ENCODE results near the gene CFDP1. TPM values are rescaled to one million over a fixed set of nuclear protein-coding genes. Genes with fewer than 3 reads are reported as not detected.

Gene CFDP1
- total and polyA plus RNA-seq, 8 donors, result 25.8 to 126 (median 60.7) TPM; not detected in 1

DNA sequence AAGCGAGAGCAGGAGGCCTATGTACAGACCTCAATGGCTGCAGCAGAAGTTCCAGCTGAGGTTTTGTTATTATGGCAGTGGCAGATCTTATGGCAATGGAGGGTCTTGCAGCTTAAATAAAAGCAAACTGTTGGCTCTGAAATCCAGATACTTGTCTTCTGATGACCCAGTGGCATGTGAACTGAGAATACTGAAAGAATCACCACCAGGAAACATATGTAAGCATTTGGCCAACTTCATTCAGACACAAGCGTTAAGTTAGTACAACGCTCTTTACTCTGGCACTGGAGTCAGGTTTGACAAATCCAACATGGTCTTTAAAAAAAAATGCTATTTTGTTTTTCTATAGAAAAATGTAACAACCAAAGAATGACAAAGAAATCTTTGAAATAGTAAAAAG lies 70.5 kb downstream of the CFDP1 start:
- H3K36me3 ChIP-seq, result peaks cover 0 to 9% (median 3%) of the 10 kb centered on the region in 4 donors
- no peaks in the 10 kb centered on the region for H3K9me3 ChIP-seq
- 83 to 85% (median 84%) methylated on average over 3 of the region's 3 CpGs for WGBS, 5 donors
- no peak for DNase-seq
- H3K4me3 ChIP-seq, result no peak overlapping the region
- TF ChIP-seq POLR2A (IDR thresholded peaks at IDR 0.05) (no peak), EP300 (IDR thresholded peaks at IDR 0.05) (no peak), POLR2AphosphoS5 (IDR thresholded peaks at IDR 0.05) (no peak)
- TF ChIP-seq, protein P1, sequence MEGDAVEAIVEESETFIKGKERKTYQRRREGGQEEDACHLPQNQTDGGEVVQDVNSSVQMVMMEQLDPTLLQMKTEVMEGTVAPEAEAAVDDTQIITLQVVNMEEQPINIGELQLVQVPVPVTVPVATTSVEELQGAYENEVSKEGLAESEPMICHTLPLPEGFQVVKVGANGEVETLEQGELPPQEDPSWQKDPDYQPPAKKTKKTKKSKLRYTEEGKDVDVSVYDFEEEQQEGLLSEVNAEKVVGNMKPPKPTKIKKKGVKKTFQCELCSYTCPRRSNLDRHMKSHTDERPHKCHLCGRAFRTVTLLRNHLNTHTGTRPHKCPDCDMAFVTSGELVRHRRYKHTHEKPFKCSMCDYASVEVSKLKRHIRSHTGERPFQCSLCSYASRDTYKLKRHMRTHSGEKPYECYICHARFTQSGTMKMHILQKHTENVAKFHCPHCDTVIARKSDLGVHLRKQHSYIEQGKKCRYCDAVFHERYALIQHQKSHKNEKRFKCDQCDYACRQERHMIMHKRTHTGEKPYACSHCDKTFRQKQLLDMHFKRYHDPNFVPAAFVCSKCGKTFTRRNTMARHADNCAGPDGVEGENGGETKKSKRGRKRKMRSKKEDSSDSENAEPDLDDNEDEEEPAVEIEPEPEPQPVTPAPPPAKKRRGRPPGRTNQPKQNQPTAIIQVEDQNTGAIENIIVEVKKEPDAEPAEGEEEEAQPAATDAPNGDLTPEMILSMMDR (IDR thresholded peaks at IDR 0.05), result no peak
- H3K27ac ChIP-seq, result no peak overlapping the region
- intact Hi-C loops (cut with DNase I; ENCODE audit: low total_unique reads), result no loop called here
- no peaks in the 10 kb centered on the region for H3K27me3 ChIP-seq
- no peaks in the 10 kb centered on the region for H3K4me1 ChIP-seq

DNA sequence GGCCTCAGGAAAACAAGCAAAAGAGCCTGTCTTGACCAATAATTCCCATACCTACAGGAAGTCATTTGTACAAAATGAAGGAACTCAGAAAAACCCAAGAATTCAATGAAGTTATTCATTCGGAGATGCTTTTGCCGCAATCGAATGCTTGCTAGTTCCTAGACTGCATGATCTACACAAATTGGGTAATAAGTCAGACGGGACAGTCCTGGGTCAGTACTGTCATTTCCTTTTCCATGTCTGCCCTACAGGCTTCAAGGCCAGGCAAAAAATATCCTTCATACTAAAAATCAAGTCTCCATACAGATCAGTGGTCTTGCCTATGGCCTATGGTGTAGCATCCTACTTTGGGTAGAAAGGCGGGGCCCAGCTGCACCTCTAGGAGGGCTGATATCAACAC lies 71.4 kb downstream of the CFDP1 start:
- intact Hi-C loops (cut with DNase I; ENCODE audit: low total_unique reads), result no loop called here
- Histone ChIP-seq H3K27me3 (no peaks in the 10 kb centered on the region), H3K4me3 (no peak overlapping the region), H3K36me3 (peaks cover 0 to 9% (median 3%) of the 10 kb centered on the region in 4 donors), H3K9me3 (no peaks in the 10 kb centered on the region), H3K27ac (no peak overlapping the region), H3K4me1 (peaks cover 0 to 4% (median 0%) of the 10 kb centered on the region in 4 donors)
- TF ChIP-seq POLR2A (IDR thresholded peaks at IDR 0.05) (no peak), POLR2AphosphoS5 (IDR thresholded peaks at IDR 0.05) (no peak), EP300 (IDR thresholded peaks at IDR 0.05) (no peak)
- TF ChIP-seq, protein P1 (IDR thresholded peaks at IDR 0.05), result no peak
- WGBS, 5 donors, result 82 to 96% (median 95%) methylated on average over 5 of the region's 5 CpGs
- DNase-seq, result no peak

DNA sequence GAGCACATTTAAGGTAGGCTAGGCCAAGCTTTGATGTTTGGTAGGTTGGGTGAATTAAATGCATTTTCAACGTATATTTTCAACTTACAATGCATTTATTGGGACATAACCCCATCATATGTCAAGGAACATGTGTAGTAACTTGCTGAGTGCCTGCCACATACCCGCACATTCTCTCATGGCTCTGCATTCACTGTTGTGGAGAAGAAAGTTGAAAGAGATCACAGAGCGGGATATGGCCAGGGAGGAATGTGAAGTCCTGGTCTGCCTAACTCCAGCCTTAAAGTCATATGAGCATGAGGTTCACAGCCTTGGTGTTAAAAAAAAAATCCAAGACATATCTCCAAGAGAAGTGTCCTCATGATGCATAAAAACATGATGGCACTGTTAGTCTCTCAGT lies 79.1 kb downstream of the CFDP1 start:
- TF ChIP-seq POLR2AphosphoS5 (IDR thresholded peaks at IDR 0.05) (no peak), EP300 (IDR thresholded peaks at IDR 0.05) (no peak), POLR2A (IDR thresholded peaks at IDR 0.05) (no peak)
- TF ChIP-seq, protein P1 (IDR thresholded peaks at IDR 0.05), result no peak
- Histone ChIP-seq H3K4me3 (no peak overlapping the region), H3K4me1 (peaks cover 0 to 4% (median 0%) of the 10 kb centered on the region in 4 donors), H3K27me3 (no peaks in the 10 kb centered on the region), H3K9me3 (no peaks in the 10 kb centered on the region), H3K36me3 (no peaks in the 10 kb centered on the region), H3K27ac (no peak overlapping the region)
- 94 to 98% (median 95%) methylated on average over 3 of the region's 3 CpGs for WGBS, 5 donors
- no peak for DNase-seq
- intact Hi-C loops (cut with DNase I; ENCODE audit: low total_unique reads), result no loop called here

DNA sequence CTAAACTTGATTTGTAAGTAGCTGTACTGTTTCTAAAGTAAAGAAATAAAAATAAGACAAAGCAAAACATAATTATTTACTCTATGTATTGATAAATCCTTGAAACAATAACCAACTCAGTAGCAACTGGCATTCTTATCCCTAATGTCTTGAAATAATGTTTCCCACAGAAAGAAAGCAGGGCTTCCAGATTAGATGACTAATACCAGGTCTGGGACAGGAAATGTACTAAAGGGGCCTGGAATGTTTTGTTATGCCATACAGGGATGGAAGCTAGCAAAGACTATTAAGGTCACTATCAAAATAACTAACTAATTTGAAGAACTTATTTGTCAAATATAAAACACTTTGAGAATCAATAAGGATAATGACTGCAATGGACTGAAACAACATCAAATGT lies 82.1 kb downstream of the CFDP1 start:
- Histone ChIP-seq H3K4me3 (no peak overlapping the region), H3K9me3 (no peaks in the 10 kb centered on the region), H3K36me3 (peaks cover 0 to under 1% (median 0%) of the 10 kb centered on the region in 4 donors), H3K27me3 (no peaks in the 10 kb centered on the region), H3K4me1 (no peaks in the 10 kb centered on the region), H3K27ac (peak overlapping the region in 1 of 5 donors; percentile 20)
- intact Hi-C loops (cut with DNase I; ENCODE audit: low total_unique reads), result no loop called here
- no peak for DNase-seq
- TF ChIP-seq EP300 (IDR thresholded peaks at IDR 0.05) (no peak), POLR2A (IDR thresholded peaks at IDR 0.05) (no peak), POLR2AphosphoS5 (IDR thresholded peaks at IDR 0.05) (no peak)
- TF ChIP-seq, protein P1 (IDR thresholded peaks at IDR 0.05), result no peak
